ENCODE data around the gene DIDO1.

The DIDO1 gene

GRCh38 chr20:62951143-62951895 is 25.0 kb upstream of the DIDO1 start:
- DNase-seq (ENCODE audit: low read depth in 2 of 2): no peak

- DNase-seq (ENCODE audit: low read depth in 2 of 2): no peak
Measured at GRCh38 chr20:62950741-62951140, 24.4 kb upstream of the DIDO1 start.

GRCh38 chr20:62949962-62950361 is 23.7 kb upstream of the DIDO1 start:
- DNase-seq (ENCODE audit: low read depth in 2 of 2): no peak

- no peak for DNase-seq (ENCODE audit: low read depth in 2 of 2)
Measured at GRCh38 chr20:62949153-62949821, 23.0 kb upstream of the DIDO1 start.

- DNase-seq (ENCODE audit: low read depth in 2 of 2): no peak
Measured at GRCh38 chr20:62947532-62948300, 21.4 kb upstream of the DIDO1 start.

- no peak for DNase-seq (ENCODE audit: low read depth in 2 of 2)
Measured at GRCh38 chr20:62946918-62947317, 20.6 kb upstream of the DIDO1 start.

- no peak for DNase-seq (ENCODE audit: low read depth in 2 of 2)
Measured at GRCh38 chr20:62945771-62946339, 19.6 kb upstream of the DIDO1 start.

GRCh38 chr20:62944746-62945145 is 18.4 kb upstream of the DIDO1 start:
- no peak for DNase-seq (ENCODE audit: low read depth in 2 of 2)

GRCh38 chr20:62944184-62944583 is 17.9 kb upstream of the DIDO1 start:
- no peak for DNase-seq (ENCODE audit: low read depth in 2 of 2)

- DNase-seq (ENCODE audit: low read depth in 2 of 2): no peak
Measured at GRCh38 chr20:62943396-62943795, 17.1 kb upstream of the DIDO1 start.

GRCh38 chr20:62942456-62942855 is 16.2 kb upstream of the DIDO1 start:
- no peak for DNase-seq (ENCODE audit: low read depth in 2 of 2)

GRCh38 chr20:62941792-62942191 is 15.5 kb upstream of the DIDO1 start:
- no peak for DNase-seq (ENCODE audit: low read depth in 2 of 2)

GRCh38 chr20:62940875-62941274 is 14.6 kb upstream of the DIDO1 start:
- no peak for DNase-seq (ENCODE audit: low read depth in 2 of 2)

- DNase-seq (ENCODE audit: low read depth in 2 of 2): peak in 1 of 2 donors; percentile 24
Measured at GRCh38 chr20:62938105-62938888, 12.0 kb upstream of the DIDO1 start, which contains the start of gene GID8. Gene GID8, plus strand, starts transcription at chr20:62938147. Its CDS starts 3,356 bp downstream, at chr20:62941503.

- peak; percentile 95 to 96 for DNase-seq (ENCODE audit: low read depth in 2 of 2)
Measured at GRCh38 chr20:62937268-62938104, 11.2 kb upstream of the DIDO1 start.

GRCh38 chr20:62935968-62936585 is 9.8 kb upstream of the DIDO1 start:
- DNase-seq (ENCODE audit: low read depth in 2 of 2): no peak

GRCh38 chr20:62935204-62935967 is 9.1 kb upstream of the DIDO1 start:
- DNase-seq (ENCODE audit: low read depth in 2 of 2): no peak

GRCh38 chr20:62933966-62934365 is 7.7 kb upstream of the DIDO1 start:
- DNase-seq (ENCODE audit: low read depth in 2 of 2): no peak

GRCh38 chr20:62931464-62931863 is 5.2 kb upstream of the DIDO1 start:
- DNase-seq (ENCODE audit: low read depth in 2 of 2): no peak

Measured in stimulated activated CD8-positive, alpha-beta memory T cell treated with anti-CD3 and anti-CD28 coated beads, Interleukin-2, amount 100 ng/mL, for 1 hour (primary cell).